ENCODE measurements around the gene TMEM243.
A peak's percentile ranks its signal among the peaks of the same experiment; 100 is the strongest.

The TMEM243 gene

DNA sequence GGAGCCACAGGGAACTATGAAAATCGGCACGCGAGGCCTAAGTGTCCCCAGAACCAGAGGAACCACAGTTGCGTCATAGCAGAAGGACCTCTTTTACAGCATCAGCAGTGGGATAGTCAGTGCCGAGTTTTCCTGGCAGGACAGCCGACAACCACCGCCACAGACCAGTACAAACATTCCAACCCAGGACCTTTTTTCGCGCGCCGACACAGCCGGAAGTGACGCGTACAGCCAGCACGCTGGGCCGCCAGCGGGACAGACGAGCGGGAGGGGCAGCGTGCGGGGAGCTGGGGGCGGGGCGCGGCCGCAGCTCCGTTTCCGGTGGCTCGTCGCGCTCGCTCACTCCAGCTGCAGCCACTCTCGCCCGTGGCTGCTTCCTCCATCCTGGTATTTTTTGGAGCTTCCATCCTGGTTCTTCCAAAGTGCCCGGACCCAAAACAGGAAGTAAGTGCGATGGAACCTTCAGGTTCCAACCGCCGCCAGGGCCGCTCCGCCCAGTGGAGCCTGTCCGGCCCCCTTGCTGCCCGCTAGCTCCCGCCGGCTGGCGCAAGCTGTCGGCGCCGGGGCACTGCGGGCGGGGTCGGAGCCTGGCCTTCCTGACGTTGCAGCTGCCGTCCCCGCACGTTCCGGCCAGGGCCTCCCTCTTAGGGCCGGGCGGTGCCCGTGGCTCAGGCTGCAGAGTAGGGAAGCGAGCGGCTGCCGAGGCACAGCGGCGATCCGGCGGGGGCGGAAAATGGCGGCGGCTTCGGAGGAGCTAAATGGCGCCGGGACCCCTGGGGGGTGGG is 67.2 kb downstream of the TMEM243 start, which contains the start of gene DMTF1:
TSS of gene DMTF1 (plus strand) at position 342 of the 785 bp plus-strand sequence. CDS start 12,489 bp downstream, outside the sequence.
- H3K27me3 ChIP-seq (ENCODE audit: control insufficient read depth in 5 of 5, insufficient read depth in 4 of 5, low read length in 5 of 5) = no peaks in the 10 kb centered on the region
- peak within 1 kb of the TSS; percentile 63 to 94 (median 88) for H3K4me3 ChIP-seq (ENCODE audit: low read depth in 1 of 5, low read length in 5 of 5)
- H3K36me3 ChIP-seq (ENCODE audit: control insufficient read depth in 5 of 5, insufficient read depth in 5 of 5, low read length in 5 of 5) = no peaks in the 10 kb centered on the region
- no peaks in the 10 kb centered on the region for H3K9me3 ChIP-seq (ENCODE audit: control insufficient read depth in 5 of 5, low read length in 5 of 5)
- H3K4me1 ChIP-seq (ENCODE audit: control insufficient read depth in 5 of 5, insufficient read depth in 5 of 5, low read length in 5 of 5) = peaks cover 4 to 52% (median 43%) of the 10 kb centered on the region in 5 donors
- peak within 1 kb of the TSS; percentile 99 for H3K27ac ChIP-seq (ENCODE audit: low read depth, low read length)
- H3K9ac ChIP-seq (ENCODE audit: low read length in 5 of 5) = peak within 1 kb of the TSS; percentile 70 to 94 (median 87)

DNA sequence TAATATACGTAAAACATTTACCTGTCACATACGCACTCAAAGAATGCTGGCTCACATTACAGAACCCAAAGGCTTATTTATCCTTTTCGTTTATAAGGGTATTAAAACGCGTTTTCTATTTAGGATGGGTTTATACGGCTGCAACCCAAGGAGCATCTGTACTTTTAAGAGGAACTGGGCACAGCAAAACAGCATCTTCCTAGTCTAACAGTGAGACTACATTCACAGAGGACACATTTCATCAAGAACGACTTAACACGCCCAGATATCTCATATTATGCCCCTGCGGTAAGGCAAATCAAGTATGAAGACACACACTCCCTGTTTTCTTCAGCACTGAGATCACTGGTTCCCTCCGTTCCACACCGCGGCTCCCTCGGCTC is 67.8 kb downstream of the TMEM243 start:
- peaks cover 4 to 46% (median 39%) of the 10 kb centered on the region in 5 donors for H3K4me1 ChIP-seq (ENCODE audit: control insufficient read depth in 5 of 5, insufficient read depth in 5 of 5, low read length in 5 of 5)

DNA sequence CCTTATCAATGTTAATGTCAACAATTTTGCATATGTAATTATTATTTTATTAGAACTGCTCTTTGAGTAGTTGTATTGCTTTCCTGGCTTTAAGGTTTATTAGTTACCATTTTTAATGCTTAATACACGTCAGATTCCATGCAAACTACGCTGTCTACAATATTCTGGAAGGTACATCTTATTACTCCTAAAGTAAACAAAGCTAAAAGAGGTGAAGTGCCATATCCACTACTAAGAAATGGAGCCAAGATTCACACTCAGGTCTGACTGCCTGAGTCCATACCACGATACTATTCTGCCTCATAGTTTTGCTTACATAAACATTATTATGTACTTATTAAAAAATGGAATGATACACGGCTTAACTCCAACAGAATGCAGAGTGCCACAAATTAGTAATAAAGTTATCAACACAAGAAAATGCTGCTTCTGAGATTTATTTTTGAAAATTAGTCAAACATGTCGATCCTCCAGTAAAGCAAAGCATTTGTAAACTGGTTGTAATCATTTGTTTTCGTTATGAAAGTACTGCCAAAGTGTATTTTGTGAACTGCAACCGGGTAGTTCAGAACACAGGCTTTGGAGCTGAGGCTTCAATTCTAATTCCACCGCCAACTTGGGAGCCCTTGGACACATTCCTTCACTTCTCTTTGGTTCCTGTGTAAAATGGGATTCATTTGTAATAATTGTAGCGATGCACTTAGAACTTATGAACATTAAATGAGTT is 68.4 kb downstream of the TMEM243 start:
- H3K27me3 ChIP-seq (ENCODE audit: control insufficient read depth in 5 of 5, insufficient read depth in 4 of 5, low read length in 5 of 5) = no peaks in the 10 kb centered on the region
- H3K4me1 ChIP-seq (ENCODE audit: control insufficient read depth in 5 of 5, insufficient read depth in 5 of 5, low read length in 5 of 5) = peaks cover 4 to 41% (median 34%) of the 10 kb centered on the region in 5 donors
- peak overlapping the region; percentile 57 to 94 (median 82) for H3K9ac ChIP-seq (ENCODE audit: low read length in 5 of 5)
- peak overlapping the region in 4 of 5 donors; percentile 79 to 89 (median 88) for H3K4me3 ChIP-seq (ENCODE audit: low read depth in 1 of 5, low read length in 5 of 5)
- H3K27ac ChIP-seq (ENCODE audit: low read depth, low read length) = peak overlapping the region; percentile 99
- no peaks in the 10 kb centered on the region for H3K36me3 ChIP-seq (ENCODE audit: control insufficient read depth in 5 of 5, insufficient read depth in 5 of 5, low read length in 5 of 5)
- no peaks in the 10 kb centered on the region for H3K9me3 ChIP-seq (ENCODE audit: control insufficient read depth in 5 of 5, low read length in 5 of 5)

More for the DNA sequence above, 67.8 kb downstream of the TMEM243 start:
- Histone ChIP-seq H3K9me3 (ENCODE audit: control insufficient read depth in 5 of 5, low read length in 5 of 5) (no peaks in the 10 kb centered on the region), H3K9ac (ENCODE audit: low read length in 5 of 5) (peak overlapping the region; percentile 57 to 94 (median 82)), H3K4me3 (ENCODE audit: low read depth in 1 of 5, low read length in 5 of 5) (peak overlapping the region; percentile 63 to 89 (median 88)), H3K36me3 (ENCODE audit: control insufficient read depth in 5 of 5, insufficient read depth in 5 of 5, low read length in 5 of 5) (no peaks in the 10 kb centered on the region), H3K27me3 (ENCODE audit: control insufficient read depth in 5 of 5, insufficient read depth in 4 of 5, low read length in 5 of 5) (no peaks in the 10 kb centered on the region), H3K27ac (ENCODE audit: low read depth, low read length) (peak overlapping the region; percentile 99)

- no peak overlapping the region for H3K4me3 ChIP-seq (ENCODE audit: low read depth in 1 of 5, low read length in 5 of 5)
- no peaks in the 10 kb centered on the region for H3K9me3 ChIP-seq (ENCODE audit: control insufficient read depth in 5 of 5, low read length in 5 of 5)
- no peak overlapping the region for H3K27ac ChIP-seq (ENCODE audit: low read depth, low read length)
- H3K36me3 ChIP-seq (ENCODE audit: control insufficient read depth in 5 of 5, insufficient read depth in 5 of 5, low read length in 5 of 5) = no peaks in the 10 kb centered on the region
- no peak overlapping the region for H3K9ac ChIP-seq (ENCODE audit: low read length in 5 of 5)
- no peaks in the 10 kb centered on the region for H3K27me3 ChIP-seq (ENCODE audit: control insufficient read depth in 5 of 5, insufficient read depth in 4 of 5, low read length in 5 of 5)
- peaks cover 0 to 15% (median 11%) of the 10 kb centered on the region in 5 donors for H3K4me1 ChIP-seq (ENCODE audit: control insufficient read depth in 5 of 5, insufficient read depth in 5 of 5, low read length in 5 of 5)
Measured at GRCh38 chr7:87148332-87148955, 71.1 kb downstream of the TMEM243 start.

DNA sequence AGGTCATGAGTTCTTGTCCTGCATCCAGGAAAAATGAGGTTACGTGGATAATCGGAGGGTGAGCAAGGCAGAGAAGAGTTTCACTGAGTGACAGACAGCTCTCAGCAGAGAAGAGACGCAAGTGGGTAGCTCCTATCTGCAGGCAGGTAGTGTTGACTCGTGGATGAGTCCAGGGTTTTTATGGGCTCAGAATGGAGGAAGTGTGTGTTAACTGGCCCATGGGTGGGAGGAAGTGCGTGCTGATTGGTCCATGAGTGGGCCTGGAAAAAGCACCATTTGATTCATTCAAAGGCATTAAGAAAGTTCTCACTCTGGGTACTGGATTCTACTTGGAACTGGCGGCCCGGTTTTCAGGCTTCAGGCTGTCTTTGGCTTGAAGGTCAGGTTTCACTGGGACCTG is 72.0 kb downstream of the TMEM243 start:
- no peaks in the 10 kb centered on the region for H3K36me3 ChIP-seq (ENCODE audit: control insufficient read depth in 5 of 5, insufficient read depth in 5 of 5, low read length in 5 of 5)
- no peak overlapping the region for H3K27ac ChIP-seq (ENCODE audit: low read depth, low read length)
- no peak overlapping the region for H3K4me3 ChIP-seq (ENCODE audit: low read depth in 1 of 5, low read length in 5 of 5)
- no peak overlapping the region for H3K9ac ChIP-seq (ENCODE audit: low read length in 5 of 5)
- peaks cover 0 to 14% (median 8%) of the 10 kb centered on the region in 5 donors for H3K4me1 ChIP-seq (ENCODE audit: control insufficient read depth in 5 of 5, insufficient read depth in 5 of 5, low read length in 5 of 5)
- H3K27me3 ChIP-seq (ENCODE audit: control insufficient read depth in 5 of 5, insufficient read depth in 4 of 5, low read length in 5 of 5) = no peaks in the 10 kb centered on the region
- H3K9me3 ChIP-seq (ENCODE audit: control insufficient read depth in 5 of 5, low read length in 5 of 5) = no peaks in the 10 kb centered on the region

- Histone ChIP-seq H3K36me3 (ENCODE audit: control insufficient read depth in 5 of 5, insufficient read depth in 5 of 5, low read length in 5 of 5) (no peaks in the 10 kb centered on the region), H3K4me3 (ENCODE audit: low read depth in 1 of 5, low read length in 5 of 5) (no peak overlapping the region), H3K4me1 (ENCODE audit: control insufficient read depth in 5 of 5, insufficient read depth in 5 of 5, low read length in 5 of 5) (peaks cover 0 to 13% (median 8%) of the 10 kb centered on the region in 5 donors), H3K27me3 (ENCODE audit: control insufficient read depth in 5 of 5, insufficient read depth in 4 of 5, low read length in 5 of 5) (no peaks in the 10 kb centered on the region), H3K9me3 (ENCODE audit: control insufficient read depth in 5 of 5, low read length in 5 of 5) (no peaks in the 10 kb centered on the region), H3K9ac (ENCODE audit: low read length in 5 of 5) (no peak overlapping the region), H3K27ac (ENCODE audit: low read depth, low read length) (no peak overlapping the region)
Measured at GRCh38 chr7:87146740-87147386, 72.7 kb downstream of the TMEM243 start.

All from subcutaneous abdominal adipose tissue (tissue), 5 donors.